Measurements from ENCODE around the gene RNF220.

RNF220 gene

DNA sequence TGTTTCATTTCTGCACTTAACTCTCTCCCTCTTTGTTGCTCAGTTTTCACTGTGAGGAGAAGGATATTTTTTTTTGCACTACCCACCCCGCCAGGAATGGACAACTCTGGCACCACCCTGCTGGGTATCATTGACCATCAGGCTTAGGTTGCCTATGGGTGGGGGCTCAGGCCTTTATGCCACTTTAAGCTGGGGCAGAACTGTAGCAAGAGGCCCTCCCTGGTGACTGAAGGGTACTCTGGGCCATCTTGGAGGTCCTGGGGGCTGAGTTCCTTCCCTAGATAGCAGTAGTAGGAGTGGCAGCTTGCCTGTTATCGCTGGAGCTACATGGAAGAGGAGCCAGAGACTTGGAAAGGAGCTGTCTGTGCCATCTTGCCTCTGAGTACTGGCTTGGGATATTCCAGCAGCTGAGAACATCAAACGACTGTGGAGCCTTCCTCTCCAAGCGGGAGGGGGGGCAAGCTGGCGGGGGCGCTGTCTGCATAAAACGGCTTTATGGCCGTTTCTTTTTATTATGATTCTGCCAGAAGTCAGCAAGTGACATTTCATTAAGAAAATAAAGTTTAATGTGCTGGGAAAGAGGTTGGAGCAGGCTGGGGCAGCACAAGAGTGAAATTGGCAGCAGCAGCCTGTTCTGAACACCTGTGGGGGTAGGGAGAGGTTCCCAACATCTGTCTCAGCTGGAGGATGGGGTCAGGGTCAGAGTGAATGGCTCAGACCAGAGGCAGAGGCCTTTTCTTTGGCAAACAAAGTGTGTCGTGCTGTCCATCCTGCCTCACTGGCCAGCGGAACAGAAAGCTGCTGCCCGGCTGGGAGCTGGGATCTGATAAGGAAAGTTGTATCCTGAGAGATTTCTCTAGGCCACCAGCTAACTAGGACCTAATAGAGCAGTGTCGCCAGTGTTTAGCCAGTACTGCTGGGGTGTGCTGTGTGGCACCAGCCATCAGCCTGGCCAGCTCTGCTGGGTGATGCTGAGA, 236.4 kb downstream of the RNF220 start:
- no peak for DNase-seq

DNA sequence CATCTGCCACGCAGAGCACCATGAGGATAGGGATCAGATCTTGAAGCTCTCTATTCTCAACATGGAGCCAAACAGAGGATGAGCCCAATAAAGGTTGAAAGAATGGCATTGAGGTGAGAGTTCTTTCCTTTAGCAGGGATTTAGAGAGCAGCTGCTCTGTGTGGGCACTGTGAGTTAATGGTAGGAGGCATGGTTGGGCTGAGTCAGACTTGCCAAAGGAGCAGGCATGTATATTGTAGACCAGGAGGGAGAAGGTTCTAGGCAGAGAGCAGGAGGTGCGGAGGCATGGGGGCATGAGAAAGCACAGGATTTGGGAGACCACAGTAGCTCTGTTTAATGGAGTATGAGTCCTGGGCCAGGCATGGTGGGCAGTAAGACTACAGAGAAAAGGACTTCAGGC, 237.2 kb downstream of the RNF220 start:
- no peak for DNase-seq

DNA sequence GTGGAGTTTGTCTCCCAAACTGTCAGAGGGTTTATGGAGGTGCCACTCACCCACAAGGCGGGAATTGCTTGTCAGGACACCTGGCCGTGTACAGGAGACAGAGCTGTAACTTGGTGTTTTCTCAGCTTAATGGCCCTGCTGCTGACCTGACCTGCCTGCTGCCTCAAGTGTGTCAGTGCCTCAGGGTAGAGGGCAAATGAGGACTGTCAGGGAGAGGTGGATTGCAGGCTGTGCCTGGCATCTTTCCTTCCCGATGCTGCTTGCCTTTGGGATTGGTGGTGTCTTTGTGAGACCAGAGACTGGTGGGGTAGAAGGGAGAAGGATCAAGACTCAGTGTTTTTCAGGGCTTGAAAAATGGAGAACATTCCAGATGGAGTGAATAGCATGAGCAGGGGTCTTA, 237.9 kb downstream of the RNF220 start:
- DNase-seq, result no peak

DNA sequence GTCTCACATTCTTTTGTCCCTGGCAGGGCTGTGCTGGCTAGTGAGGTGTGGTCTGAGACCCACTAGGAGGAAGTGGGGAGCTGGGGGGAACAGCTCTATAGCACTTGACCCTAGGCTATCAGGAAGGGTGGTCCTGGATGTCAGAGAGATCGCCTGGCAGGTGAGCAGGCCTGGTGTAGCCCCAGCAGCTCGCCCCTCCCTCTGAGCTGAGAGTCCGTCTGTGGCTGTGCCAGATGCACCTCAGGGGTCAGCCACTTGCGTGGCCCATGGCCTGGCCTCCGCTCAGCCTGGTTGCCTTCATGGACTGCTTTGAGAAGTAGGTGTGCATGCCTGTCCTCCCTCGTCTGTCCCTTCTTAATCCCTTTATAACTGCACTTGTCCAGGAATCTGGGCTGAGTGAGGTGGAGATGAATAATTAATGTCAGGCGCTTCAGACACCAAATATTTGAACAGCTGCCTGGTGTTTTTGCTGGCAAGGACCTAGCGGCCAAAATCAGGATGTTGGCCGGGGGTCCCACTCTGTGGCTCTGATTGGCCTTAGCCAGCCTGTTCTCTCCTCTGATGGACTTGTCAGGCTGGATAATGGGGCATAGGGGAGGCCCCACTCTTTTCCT, 238.8 kb downstream of the RNF220 start:
- DNase-seq, result no peak

GRCh38 chr1:44644806-44645205, 239.8 kb downstream of the RNF220 start:
- DNase-seq, result no peak

GRCh38 chr1:44645476-44646244, 240.6 kb downstream of the RNF220 start:
- DNase-seq, result no peak

DNA sequence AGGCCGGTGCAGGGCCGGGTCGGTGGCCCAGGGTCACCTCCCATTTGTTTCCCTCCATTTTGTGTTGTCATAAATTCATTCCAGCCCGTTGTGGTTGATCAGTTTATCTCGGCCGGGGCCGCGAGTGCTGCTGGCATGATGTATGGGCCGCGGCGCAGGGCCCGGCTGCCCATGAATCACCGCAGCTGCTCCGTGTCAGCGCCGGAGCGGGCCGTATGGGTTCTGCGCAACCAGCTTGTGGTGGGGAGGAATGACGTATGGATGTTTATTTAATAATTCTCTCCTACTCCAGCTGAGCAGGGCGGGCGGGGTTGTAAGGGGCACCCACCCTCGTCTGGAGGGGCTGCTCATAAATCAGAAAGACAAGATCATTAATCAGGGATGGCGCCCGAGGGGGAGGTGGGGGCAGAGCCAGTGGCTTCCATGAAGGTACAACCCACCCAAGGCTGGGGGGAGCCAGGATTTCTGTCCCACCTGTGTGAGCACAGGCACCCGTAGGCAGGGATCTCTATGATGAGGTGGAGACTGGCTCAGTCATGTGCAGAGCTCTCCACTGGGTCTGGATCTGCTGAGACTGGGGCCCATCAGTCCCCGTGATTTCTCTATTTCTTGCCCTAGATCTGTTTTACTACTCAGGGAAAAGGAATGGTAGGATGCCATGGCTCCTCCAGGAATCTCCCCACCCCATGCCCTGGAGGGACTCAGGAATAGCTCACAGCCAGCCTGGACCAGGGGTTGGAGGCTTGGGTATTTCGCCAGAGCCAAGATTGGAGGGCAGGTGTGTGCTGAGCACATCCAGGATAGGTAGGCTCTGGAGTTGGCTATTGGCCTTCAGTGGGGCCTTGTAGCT, 241.4 kb downstream of the RNF220 start:
- no peak for DNase-seq

- no peak for DNase-seq
Measured at GRCh38 chr1:44647896-44648295, 242.8 kb downstream of the RNF220 start.

- DNase-seq, result no peak
Measured at GRCh38 chr1:44648529-44649250, 243.6 kb downstream of the RNF220 start.

GRCh38 chr1:44649788-44650158, 244.7 kb downstream of the RNF220 start:
- DNase-seq, result no peak

GRCh38 chr1:44650159-44650831, 245.2 kb downstream of the RNF220 start:
- no peak for DNase-seq

- DNase-seq, result no peak
Measured at GRCh38 chr1:44651069-44651468, 246.0 kb downstream of the RNF220 start.

DNA sequence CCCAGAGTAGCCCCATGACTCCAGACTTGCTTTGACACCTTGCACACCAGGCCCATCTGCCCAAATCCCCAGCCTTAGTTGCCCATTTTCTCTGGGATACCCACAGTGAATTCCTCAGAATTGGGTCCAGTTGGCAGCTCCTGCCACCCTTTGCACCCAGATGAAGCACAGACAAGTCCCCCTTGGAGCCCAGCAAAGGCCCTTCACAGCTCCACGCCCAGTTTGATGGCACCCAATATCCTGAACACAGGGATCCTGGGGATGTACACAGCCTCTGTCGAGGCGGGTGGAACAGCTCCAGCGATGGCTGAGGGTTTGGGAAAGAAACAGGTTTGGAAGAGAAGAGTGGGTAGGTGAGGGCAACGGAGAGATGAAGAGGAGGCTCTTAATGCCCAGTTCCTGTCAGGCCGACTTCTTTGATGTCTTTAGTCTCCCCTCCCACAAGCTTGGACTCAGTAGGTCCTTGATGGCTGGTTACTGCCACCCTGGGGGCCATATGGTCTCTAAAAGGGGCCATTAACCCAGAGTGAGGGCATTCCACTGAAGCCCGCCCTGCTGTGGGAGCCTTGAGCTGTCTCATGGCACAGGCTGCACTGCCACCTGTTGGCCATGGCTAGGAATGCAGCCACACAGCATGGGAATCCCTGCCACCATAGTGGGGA, 247.5 kb downstream of the RNF220 start:
- peak; percentile 69 for DNase-seq

- DNase-seq, result no peak
Measured at GRCh38 chr1:44653107-44653964, 248.3 kb downstream of the RNF220 start.

DNA sequence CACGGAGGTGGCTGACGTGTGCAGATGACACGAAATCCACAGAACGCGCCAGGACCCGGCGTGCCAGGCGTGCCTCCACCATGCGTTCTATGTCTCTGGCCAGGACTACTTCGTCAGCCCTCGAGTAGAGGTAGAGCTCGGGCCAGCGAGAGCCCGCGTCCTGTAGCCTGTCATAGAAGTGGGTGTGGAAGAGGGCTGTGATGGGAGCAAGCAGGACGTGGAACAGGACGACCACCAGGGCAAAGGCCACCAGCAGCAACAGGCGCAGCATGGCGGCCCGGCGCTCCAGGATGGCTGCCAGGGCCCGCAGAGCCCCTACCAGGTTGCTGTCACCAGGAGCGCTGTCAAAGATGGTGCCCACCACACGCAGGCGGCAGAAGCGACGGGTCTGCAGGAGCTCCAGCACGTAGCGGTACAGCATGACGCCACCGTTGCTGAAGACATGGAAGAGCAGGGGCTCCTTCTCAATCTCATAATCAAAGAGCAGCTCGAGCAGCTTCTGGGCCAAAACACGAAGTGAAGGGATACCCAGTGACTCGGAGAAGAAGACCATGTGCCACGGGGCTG, 249.6 kb downstream of the RNF220 start:
- no peak for DNase-seq

DNA sequence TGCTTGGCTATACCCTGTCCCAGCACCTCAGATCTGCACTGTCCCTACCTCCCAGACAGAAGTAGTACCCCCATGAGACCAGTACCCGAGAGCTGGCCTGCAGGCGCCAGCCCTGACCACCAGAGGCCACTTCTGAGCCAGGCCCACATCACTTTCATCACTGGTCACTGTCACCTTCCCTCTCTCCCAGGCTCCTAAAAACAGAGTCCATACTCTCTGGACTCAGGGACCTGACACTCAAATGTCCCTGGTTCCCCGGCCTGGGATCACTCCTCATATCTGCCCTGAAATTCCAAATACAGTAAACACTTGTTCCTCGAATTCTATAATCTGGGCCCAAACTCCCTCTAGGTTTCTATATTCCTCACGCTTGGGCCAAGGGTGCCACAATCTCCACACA, 250.6 kb downstream of the RNF220 start:
- peak; percentile 9 for DNase-seq

DNA sequence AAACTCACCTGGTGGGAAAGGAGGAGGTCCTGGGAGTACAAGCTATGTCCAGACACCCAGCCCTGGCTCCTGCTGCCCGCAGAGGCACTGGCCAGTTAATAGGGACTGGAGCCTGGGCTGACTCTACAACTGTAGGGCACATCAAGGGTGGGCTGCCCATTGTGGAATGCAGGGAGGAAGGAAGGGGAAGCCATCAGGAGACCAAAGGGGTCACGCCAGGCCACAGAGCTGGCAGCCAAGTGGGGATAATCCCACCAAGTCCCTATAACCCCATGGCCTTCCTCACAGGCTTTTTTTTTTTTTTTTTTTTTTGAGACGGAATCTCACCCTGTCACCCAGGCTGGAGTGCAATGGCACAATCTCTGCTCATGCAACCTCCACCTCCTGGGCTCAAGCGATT, 254.5 kb downstream of the RNF220 start:
- no peak for DNase-seq

DNA sequence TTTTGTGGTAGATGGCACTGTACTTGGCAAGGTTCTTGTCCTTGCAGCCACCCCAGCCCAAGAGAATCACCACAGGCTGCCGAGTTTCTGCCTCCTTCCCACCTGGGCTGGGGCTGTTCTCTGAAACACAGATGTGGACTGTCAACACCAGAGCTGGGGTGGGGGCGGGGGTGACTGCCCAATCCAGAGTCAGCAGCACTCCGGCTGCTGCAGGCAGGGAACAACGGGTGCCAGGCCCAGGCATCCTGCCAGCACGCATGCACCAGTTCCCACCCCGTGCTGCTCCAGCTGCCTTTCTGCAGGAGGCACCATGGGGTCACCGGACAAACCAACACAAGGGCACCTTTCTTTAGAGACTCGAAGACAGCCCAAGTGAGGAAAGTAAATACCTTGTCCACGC, 255.1 kb downstream of the RNF220 start:
- no peak for DNase-seq

Measured in CD4-positive, alpha-beta T cell treated with Interferon gamma for 1 hour (primary cell).